Loucy (cell line): ENCODE measurements around the gene SMARCD3.
A peak's percentile ranks its signal among the peaks of the same experiment; 100 is the strongest.

ENCODE experiments used
- H2AFZ ChIP-seq: fragments of 200-600 bp; sonication (generic); 2 replicates; pipeline ENCODE4 v1.6.0; 2016; ENCODE audit warnings: antibody characterized with exemption, mild to moderate bottlenecking, low read length, moderate library complexity
- H3F3A ChIP-seq: fragments of 200-600 bp; 2 replicates; pipeline ENCODE4 v1.6.0; 2016; ENCODE audit warnings: antibody characterized with exemption, low read depth, mild to moderate bottlenecking
- H3K27me3 ChIP-seq: fragments of 200-600 bp; sonication (generic); 2 replicates; pipeline ENCODE4 v1.6.1; 2014; ENCODE audit warnings: low read length, mild to moderate bottlenecking; ENCODE audit not compliant: insufficient read depth, poor library complexity, severe bottlenecking
- H3K36me3 ChIP-seq: fragments of 200-600 bp; sonication (generic); 2 replicates; pipeline ENCODE4 v1.6.1; 2016; ENCODE audit warnings: low read length; ENCODE audit not compliant: insufficient read depth
- H3K4me1 ChIP-seq: fragments of 200-600 bp; sonication (generic); 2 replicates; pipeline ENCODE4 v1.5.1; 2014; ENCODE audit warnings: low read length, mild to moderate bottlenecking; ENCODE audit not compliant: insufficient read depth, poor library complexity, severe bottlenecking
- H3K4me2 ChIP-seq: fragments of 200-600 bp; sonication (generic); 2 replicates; pipeline ENCODE4 v1.6.0; 2014; ENCODE audit warnings: antibody characterized with exemption, low read length, low read depth, mild to moderate bottlenecking; ENCODE audit not compliant: poor library complexity, severe bottlenecking
- H3K4me3 ChIP-seq: fragments of 200-600 bp; sonication (generic); 2 replicates; pipeline ENCODE4 v1.5.1; 2014; ENCODE audit warnings: low read length, mild to moderate bottlenecking, mixed read lengths; ENCODE audit not compliant: poor library complexity, severe bottlenecking
- H3K79me2 ChIP-seq: fragments of 200-600 bp; sonication (generic); 2 replicates; pipeline ENCODE4 v1.6.1; 2014; ENCODE audit warnings: low read length; ENCODE audit not compliant: insufficient read depth
- H3K9ac ChIP-seq: fragments of 200-600 bp; sonication (generic); 2 replicates; pipeline ENCODE4 v1.6.0; 2014; ENCODE audit warnings: mild to moderate bottlenecking, low read depth, low read length, moderate library complexity; ENCODE audit not compliant: poor library complexity, severe bottlenecking
- H3K9me2 ChIP-seq: fragments of 200-600 bp; sonication (generic); replicated peaks from 2 replicates; pipeline ENCODE4 v1.6.1; 2016; ENCODE audit warnings: low read depth, low read length, mixed read lengths
- H3K9me3 ChIP-seq: fragments of 200-600 bp; sonication (generic); 2 replicates; pipeline ENCODE4 v1.6.1; 2014; ENCODE audit warnings: mild to moderate bottlenecking, antibody characterized with exemption, low read length, low read depth; ENCODE audit not compliant: insufficient read depth
- H4K20me1 ChIP-seq: fragments of 200-600 bp; sonication (generic); 2 replicates; pipeline ENCODE4 v1.6.0; 2014; ENCODE audit warnings: antibody characterized with exemption, low read length, mild to moderate bottlenecking; ENCODE audit not compliant: insufficient read depth, poor library complexity, severe bottlenecking
- EZH2phosphoT487 ChIP-seq: fragments of 200-600 bp; IDR thresholded peaks from 2 replicates; pipeline ENCODE4 v1.6.1; 2018; ENCODE audit warnings: antibody characterized with exemption, mild to moderate bottlenecking, moderate library complexity, borderline replicate concordance
- TF ChIP-seq, protein P1 (sequence below): fragments of 200-600 bp; sonication (generic); conservative IDR thresholded peaks from 2 replicates; pipeline ENCODE4 v1.5.1; 2014; ENCODE audit warnings: mild to moderate bottlenecking, antibody characterized with exemption, low read length

Gene SMARCD3

GRCh38 chr7:151198945-151199848 lies 49.3 kb downstream of the SMARCD3 start:
- Histone ChIP-seq H3K4me3 (no peak overlapping the region), H3F3A (no peaks in the 10 kb centered on the region), H3K9ac (no peak overlapping the region), H2AFZ (no peak overlapping the region), H3K9me3 (no peaks in the 10 kb centered on the region), H3K27me3 (no peaks in the 10 kb centered on the region), H3K4me2 (no peak overlapping the region), H4K20me1 (no peaks in the 10 kb centered on the region), H3K9me2 (no peaks in the 10 kb centered on the region), H3K4me1 (peaks cover 1% of the 10 kb centered on the region), H3K79me2 (no peaks in the 10 kb centered on the region), H3K36me3 (no peaks in the 10 kb centered on the region)
- TF ChIP-seq EZH2phosphoT487, result no peak
- TF ChIP-seq, protein P1, sequence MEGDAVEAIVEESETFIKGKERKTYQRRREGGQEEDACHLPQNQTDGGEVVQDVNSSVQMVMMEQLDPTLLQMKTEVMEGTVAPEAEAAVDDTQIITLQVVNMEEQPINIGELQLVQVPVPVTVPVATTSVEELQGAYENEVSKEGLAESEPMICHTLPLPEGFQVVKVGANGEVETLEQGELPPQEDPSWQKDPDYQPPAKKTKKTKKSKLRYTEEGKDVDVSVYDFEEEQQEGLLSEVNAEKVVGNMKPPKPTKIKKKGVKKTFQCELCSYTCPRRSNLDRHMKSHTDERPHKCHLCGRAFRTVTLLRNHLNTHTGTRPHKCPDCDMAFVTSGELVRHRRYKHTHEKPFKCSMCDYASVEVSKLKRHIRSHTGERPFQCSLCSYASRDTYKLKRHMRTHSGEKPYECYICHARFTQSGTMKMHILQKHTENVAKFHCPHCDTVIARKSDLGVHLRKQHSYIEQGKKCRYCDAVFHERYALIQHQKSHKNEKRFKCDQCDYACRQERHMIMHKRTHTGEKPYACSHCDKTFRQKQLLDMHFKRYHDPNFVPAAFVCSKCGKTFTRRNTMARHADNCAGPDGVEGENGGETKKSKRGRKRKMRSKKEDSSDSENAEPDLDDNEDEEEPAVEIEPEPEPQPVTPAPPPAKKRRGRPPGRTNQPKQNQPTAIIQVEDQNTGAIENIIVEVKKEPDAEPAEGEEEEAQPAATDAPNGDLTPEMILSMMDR, result no peak

DNA sequence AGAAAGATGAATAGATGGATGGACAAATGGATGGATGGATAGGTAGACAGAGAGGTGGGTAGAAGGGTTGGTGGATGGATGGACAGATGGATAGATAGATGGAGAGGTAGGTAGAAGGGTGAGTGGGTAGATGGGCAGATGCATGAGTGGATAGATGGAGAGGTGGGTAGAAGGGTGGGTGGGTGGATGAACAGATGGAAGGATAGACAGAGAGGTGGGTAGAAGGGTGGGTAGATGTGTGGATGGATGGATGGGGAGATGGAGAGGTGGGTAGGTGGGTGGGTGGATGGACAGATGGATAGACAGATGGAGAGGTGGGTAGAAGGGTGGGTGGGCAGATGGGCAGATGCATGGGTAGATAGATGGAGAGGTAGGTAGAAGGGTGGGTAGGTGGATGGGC lies 50.6 kb downstream of the SMARCD3 start:
- H3K4me3 ChIP-seq, result no peak overlapping the region
- H2AFZ ChIP-seq, result no peak overlapping the region
- no peaks in the 10 kb centered on the region for H4K20me1 ChIP-seq
- H3K79me2 ChIP-seq, result no peaks in the 10 kb centered on the region
- no peak for TF ChIP-seq EZH2phosphoT487
- TF ChIP-seq, protein P1, result no peak
- H3K9ac ChIP-seq, result no peak overlapping the region
- H3K27me3 ChIP-seq, result no peaks in the 10 kb centered on the region
- no peaks in the 10 kb centered on the region for H3K36me3 ChIP-seq
- no peaks in the 10 kb centered on the region for H3K9me3 ChIP-seq
- H3F3A ChIP-seq, result no peaks in the 10 kb centered on the region
- peaks cover 5% of the 10 kb centered on the region for H3K4me1 ChIP-seq
- H3K9me2 ChIP-seq, result no peaks in the 10 kb centered on the region
- no peak overlapping the region for H3K4me2 ChIP-seq

DNA sequence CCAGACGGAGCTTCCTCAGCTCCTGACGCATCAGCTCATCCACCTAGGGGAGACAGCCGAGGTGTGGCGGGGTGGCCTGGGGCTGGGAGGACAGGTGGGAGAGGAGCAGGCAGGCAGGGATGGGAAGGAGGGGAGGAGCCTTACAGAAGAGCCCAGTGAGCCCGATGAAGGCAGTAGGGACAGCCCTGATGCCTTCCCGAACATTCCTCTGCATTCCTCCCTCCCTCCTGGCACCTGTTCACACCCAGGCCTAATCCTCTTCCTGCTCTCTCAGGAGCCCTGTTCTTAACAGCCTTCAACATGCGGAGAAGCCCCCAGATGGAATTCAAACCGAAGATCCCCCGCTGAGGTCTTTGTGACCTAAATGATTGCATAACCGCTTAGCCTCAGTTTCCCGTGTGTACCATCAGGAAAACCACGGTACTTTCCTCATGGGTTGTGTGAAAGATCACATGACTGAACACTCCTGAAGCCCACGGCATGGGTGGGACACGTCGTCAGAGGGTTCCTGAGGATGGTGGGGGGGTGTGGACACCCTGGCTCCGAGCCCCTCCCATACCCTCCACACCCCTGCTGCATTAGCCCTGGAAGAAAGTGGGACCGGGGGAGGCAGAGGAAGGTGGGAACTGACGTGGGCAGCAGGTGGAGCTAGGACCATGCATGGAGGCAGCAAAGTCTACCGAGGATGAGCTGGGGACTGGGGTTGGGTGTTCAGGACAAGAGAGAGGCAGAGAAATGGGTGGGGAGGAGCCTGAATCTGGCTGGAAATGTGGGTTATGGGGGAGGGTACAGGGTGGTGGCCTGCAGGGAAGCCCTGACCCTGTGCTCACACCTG lies 52.7 kb downstream of the SMARCD3 start:
- Histone ChIP-seq H3K9me3 (no peaks in the 10 kb centered on the region), H3K79me2 (no peaks in the 10 kb centered on the region), H3K36me3 (no peaks in the 10 kb centered on the region), H3K4me3 (no peak overlapping the region), H4K20me1 (no peaks in the 10 kb centered on the region), H3K9ac (no peak overlapping the region), H3K4me2 (no peak overlapping the region), H2AFZ (no peak overlapping the region), H3K9me2 (no peaks in the 10 kb centered on the region), H3F3A (no peaks in the 10 kb centered on the region), H3K4me1 (peaks cover 5% of the 10 kb centered on the region), H3K27me3 (no peaks in the 10 kb centered on the region)
- TF ChIP-seq EZH2phosphoT487, result no peak
- TF ChIP-seq, protein P1, result 0 out of 2 replicates have a peak, but pooled peaks have one; percentile 21
